Nephron (organoid): ENCODE results near the gene FAHD1.

Source experiments
- H3K27ac Mint-ChIP-seq, 3 experiments: 2 replicates each; pipeline ENCODE4 v1.8.0; 2020; ENCODE audit warnings: mixed read lengths in 3 of 3, mild to moderate bottlenecking in 2 of 3, moderate library complexity in 1 of 3
- H3K27me3 Mint-ChIP-seq: 2 replicates; pipeline ENCODE4 v1.8.0; 2021; ENCODE audit warnings: low read depth, mild to moderate bottlenecking, moderate library complexity, mixed read lengths
- H3K36me3 Mint-ChIP-seq: 2 replicates; pipeline ENCODE4 v1.8.0; 2020; ENCODE audit warnings: low read depth, mixed read lengths
- H3K4me1 Mint-ChIP-seq: 2 replicates; pipeline ENCODE4 v1.8.0; 2020; ENCODE audit warnings: mixed read lengths
- H3K4me3 Mint-ChIP-seq, 3 experiments: 2 replicates each; pipeline ENCODE4 v1.8.0; 2020; ENCODE audit warnings: mild to moderate bottlenecking in 3 of 3, mixed read lengths in 3 of 3, moderate library complexity in 2 of 3
- H3K9me3 Mint-ChIP-seq: 2 replicates; pipeline ENCODE4 v1.8.0; 2020; ENCODE audit warnings: mixed read lengths
- CTCF ChIP-seq, 3 experiments: fragments of 200-600 bp; sonication (generic); IDR thresholded peaks; one replicate each; pipeline ENCODE4 v1.5.0; 2021; ENCODE audit warnings: antibody characterized with exemption in 3 of 3; ENCODE audit not compliant: unreplicated experiment in 3 of 3

FAHD1 gene

GRCh38 chr16:1876468-1876867 lies 49.5 kb downstream of the FAHD1 start:
- Mint-ChIP-seq H3K4me1 (no peaks in the 10 kb centered on the region), H3K27ac (no peak overlapping the region), H3K27me3 (peaks cover 51% of the 10 kb centered on the region), H3K4me3 (no peak overlapping the region), H3K36me3 (no peaks in the 10 kb centered on the region), H3K9me3 (peaks cover 2% of the 10 kb centered on the region)
- no peak for TF ChIP-seq CTCF (IDR thresholded peaks at IDR 0.05; ENCODE audit: unreplicated experiment in 3 of 3)

- no peaks in the 10 kb centered on the region for H3K36me3 Mint-ChIP-seq
- TF ChIP-seq CTCF (IDR thresholded peaks at IDR 0.05; ENCODE audit: unreplicated experiment in 3 of 3), result no peak
- peaks cover 2% of the 10 kb centered on the region for H3K9me3 Mint-ChIP-seq
- peak overlapping the region in 1 of 3 experiments; percentile 9 for H3K27ac Mint-ChIP-seq
- H3K4me3 Mint-ChIP-seq, result no peak overlapping the region
- peaks cover 54% of the 10 kb centered on the region for H3K27me3 Mint-ChIP-seq
- H3K4me1 Mint-ChIP-seq, result no peaks in the 10 kb centered on the region
These were observed 50.1 kb downstream of the FAHD1 start for GRCh38 chr16:1877089-1877488.

GRCh38 chr16:1877804-1878203 lies 50.8 kb downstream of the FAHD1 start:
- Mint-ChIP-seq H3K36me3 (no peaks in the 10 kb centered on the region), H3K9me3 (no peaks in the 10 kb centered on the region), H3K4me1 (no peaks in the 10 kb centered on the region), H3K27me3 (peaks cover 47% of the 10 kb centered on the region), H3K4me3 (no peak overlapping the region), H3K27ac (no peak overlapping the region)
- TF ChIP-seq CTCF (IDR thresholded peaks at IDR 0.05; ENCODE audit: unreplicated experiment in 3 of 3), result no peak

GRCh38 chr16:1878256-1878655 lies 51.2 kb downstream of the FAHD1 start:
- Mint-ChIP-seq H3K4me1 (no peaks in the 10 kb centered on the region), H3K27me3 (peaks cover 42% of the 10 kb centered on the region), H3K27ac (no peak overlapping the region), H3K9me3 (no peaks in the 10 kb centered on the region), H3K36me3 (no peaks in the 10 kb centered on the region), H3K4me3 (no peak overlapping the region)
- no peak for TF ChIP-seq CTCF (IDR thresholded peaks at IDR 0.05; ENCODE audit: unreplicated experiment in 3 of 3)
